Stimulated activated naive CD8-positive, alpha-beta T cell treated with anti-CD3 and anti-CD28 coated beads, Interleukin-15, Interleukin-2, amounts not matched to agents 100 U/mL and 50 U/mL, for 24 hours (primary cell): ENCODE measurements around the gene COG8.
"Not testable (repeated sequence)": the region's sequence is repeated elsewhere in the genome, so short reads cannot be mapped to it uniquely, and the experiment has no call there.

Source experiments
- ATAC-seq: fragments of 150-1000 bp; cut with Tn5 transposase; one replicate; pipeline ENCODE4 v1.10.0; 2021
- DNase-seq: peaks from one replicate; pipeline ENCODE4 v3.0.0; 2021

The COG8 gene

GRCh38 chr16:69319381-69319780, 20.0 kb downstream of the COG8 start:
- DNase-seq = no peak

DNA sequence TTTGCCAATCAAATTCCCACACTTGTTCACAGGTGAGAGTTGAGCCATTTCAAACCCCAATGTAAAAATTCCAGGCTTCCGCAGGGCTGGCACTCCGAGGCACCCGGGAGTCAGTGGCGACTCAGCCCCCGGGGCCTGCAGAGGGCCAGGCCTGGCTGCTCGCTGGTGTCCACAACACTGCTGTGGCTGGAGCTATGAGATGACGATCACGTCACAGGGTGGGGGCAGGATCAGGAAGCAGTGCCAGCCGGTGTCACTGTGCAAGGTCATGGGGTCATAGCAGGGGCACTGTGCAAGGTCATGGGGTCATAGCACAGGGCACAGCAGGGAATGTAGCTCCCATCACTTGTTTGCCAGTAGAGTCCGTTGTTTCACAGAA, 20.5 kb downstream of the COG8 start:
- no peak for ATAC-seq
- DNase-seq = no peak

More at GRCh38 chr16:69319381-69319780, 20.0 kb downstream of the COG8 start:
- ATAC-seq = no peak

- no peak for DNase-seq
- ATAC-seq = no peak
Observed at GRCh38 chr16:69318177-69318910, 21.0 kb downstream of the COG8 start.

- ATAC-seq (no peak), DNase-seq (no peak)
Observed at GRCh38 chr16:69316595-69317034, 22.7 kb downstream of the COG8 start.

- DNase-seq (no peak), ATAC-seq (no peak)
Observed at GRCh38 chr16:69315486-69316311, 23.7 kb downstream of the COG8 start.

DNA sequence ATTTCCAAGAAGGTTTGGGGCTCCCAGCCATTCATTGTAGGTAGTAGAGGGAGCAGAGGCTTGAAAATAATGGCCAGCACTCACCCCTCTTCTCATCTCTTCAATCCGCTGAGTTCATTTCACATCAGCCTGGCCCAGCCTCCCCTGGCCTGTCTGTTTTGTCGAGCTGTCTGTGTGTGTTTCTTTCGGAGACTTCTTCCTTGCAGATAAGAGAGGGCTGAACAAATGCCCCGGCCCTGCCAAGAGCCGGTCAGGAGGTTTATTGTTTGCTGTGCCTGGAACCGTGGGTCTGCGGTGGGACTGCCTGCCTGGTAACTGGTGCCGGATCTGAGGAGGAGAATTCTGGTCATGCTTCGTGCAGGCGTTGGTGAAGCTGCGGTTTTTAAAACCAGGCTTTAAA, 24.8 kb downstream of the COG8 start:
- ATAC-seq (no peak), DNase-seq (no peak)

GRCh38 chr16:69313469-69313868, 25.9 kb downstream of the COG8 start:
- DNase-seq = no peak
- no peak for ATAC-seq

GRCh38 chr16:69311533-69312387, 27.6 kb downstream of the COG8 start:
- ATAC-seq = peak; percentile 62

DNA sequence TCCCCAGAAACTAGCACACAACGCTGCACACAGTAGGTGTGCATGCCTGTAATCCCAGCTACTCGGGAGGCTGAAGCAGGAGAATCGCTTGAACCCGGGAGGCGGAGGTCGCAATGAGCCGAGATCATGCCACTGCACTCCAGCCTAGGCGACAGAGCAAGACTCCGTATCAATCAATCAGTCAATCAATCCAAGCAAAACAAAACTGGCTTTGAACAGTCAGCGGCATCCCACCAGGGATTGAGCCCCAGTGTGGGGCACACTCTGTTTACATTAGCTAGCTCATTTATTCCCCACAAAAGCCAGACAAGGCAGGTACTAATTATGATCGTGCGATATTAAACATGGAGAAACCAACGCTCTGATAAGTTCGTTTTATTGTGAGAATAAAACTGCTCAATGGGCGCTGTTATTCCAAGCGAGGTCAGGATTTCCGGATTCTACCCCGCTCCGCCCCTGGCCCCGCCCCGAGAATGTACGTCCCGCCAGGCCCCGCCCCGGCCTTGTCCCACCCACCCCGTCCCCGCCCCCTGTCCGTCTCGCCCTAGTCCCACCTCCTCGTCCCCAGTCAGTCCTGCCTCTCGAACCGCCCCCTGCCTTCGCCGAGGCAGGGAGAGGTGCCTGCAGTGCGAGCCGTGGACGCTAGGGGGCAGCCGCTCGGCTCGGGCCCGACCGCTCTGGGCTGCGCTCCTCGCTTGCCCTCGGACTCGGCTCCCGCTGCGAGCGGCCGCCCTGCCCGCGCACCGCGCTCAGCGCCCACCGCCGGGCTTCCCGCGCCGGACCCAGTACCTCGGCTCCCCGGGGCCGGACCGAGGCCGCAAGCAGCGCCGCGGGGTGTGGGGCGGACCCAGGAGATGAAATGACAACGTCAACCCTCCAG, 28.5 kb downstream of the COG8 start, which contains the start of gene VPS4A:
Gene VPS4A, plus strand, starts transcription at position 698 of the 880 bp plus-strand sequence. Its CDS starts 162 bp downstream, at position 860.
- DNase-seq (peak; percentile 99), ATAC-seq (peak; percentile 99)

More at GRCh38 chr16:69311533-69312387, 27.6 kb downstream of the COG8 start:
- DNase-seq = peak; percentile 55

DNA sequence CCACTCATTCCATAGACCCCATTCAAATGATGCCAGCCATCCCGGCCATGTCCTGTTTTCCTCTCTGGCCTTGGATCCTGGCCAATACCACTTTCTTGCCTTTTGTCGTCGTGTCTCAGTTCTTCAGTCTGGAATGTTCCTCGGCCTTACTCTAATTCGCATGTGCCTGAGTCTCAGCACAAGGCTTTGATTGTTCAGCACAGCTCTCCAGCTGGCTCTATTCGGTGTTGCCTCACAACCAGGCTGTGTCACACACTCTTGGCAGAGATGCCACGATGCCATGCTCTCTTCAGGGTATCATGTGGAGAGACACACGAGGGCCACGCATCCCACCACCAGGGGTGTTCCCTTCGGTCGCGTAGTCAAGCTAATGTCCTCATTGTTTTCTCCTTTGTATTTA, 30.0 kb downstream of the COG8 start:
- ATAC-seq (no peak), DNase-seq (no peak)

- ATAC-seq = no peak
- no peak for DNase-seq
Observed at GRCh38 chr16:69307856-69308255, 31.5 kb downstream of the COG8 start.

DNA sequence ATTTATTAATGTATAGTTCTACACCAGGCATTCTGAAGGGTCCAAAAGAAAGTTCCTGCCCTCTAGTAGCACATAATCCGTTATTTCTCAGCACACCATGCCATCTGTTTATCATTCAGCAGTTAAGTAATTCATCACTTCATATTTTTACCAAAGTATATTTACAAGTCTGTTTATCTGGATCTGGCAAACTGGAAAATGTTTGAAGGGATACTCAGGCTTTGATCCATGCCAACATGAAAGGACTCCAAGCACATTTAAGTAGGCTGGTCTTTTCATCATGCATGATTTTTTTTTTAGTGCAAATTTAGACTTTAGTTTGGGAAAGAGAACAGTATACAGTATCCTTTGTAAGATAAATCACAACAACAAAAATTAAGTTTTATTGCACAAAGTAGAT, 32.3 kb downstream of the COG8 start:
- no peak for ATAC-seq
- DNase-seq = no peak

DNA sequence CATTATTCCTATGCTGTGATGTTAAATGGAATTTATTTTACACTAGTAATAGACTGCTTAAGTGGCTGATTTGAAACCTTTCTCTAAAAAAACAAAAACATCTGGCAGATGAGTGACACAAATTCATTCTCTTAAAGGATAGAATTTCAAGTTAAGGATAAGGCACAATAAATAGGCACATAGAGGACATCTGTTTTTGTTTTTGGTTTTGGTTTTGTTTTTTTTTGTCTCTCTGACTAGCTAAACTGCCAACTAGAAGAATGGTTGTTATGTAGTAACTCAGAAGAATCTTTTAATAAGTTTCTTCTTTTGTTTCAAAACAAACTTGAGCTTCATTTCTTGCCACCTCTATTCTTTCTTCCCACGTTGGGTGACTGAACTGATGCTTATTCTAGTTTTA, 33.3 kb downstream of the COG8 start:
- no peak for DNase-seq
- no peak for ATAC-seq

DNA sequence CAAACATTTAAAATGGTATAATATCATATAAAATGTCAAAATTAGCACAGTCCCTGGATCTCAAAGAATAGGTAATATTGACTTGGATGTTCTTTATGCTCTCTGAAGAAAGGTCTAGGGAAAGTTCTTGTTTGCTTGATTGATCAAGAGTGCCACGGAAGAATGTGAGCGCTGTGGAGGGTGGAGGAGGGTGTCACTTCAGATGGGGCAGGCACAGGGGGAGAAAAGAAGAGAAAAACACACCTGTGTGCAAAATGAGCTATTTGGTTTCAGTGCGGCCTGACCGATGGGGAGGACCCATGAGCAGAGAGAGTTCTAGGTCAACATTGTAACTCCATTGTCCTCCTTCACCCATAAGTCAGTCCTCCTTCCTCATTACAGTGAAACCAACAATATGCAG, 37.1 kb downstream of the COG8 start:
- DNase-seq (no peak), ATAC-seq (no peak)

DNA sequence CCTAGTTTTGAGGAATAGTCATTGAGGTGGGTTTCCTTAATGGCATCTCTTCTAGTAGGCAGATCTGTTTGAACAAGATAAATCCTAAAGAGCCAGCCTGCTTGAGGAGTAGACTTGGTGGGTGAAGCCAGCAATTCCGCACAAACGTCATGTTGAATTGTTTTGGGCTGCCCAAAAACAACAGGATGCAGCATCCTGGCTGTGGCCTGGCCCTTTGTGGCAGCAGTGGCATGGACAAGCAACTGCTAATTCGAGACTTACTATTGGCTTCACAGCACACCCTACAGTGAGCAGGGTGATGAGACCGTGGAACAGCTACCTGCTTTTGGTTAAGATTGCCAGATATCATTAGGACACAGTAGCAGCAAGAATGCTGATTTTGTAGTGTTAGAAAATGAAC, 37.5 kb downstream of the COG8 start:
- no peak for ATAC-seq

DNA sequence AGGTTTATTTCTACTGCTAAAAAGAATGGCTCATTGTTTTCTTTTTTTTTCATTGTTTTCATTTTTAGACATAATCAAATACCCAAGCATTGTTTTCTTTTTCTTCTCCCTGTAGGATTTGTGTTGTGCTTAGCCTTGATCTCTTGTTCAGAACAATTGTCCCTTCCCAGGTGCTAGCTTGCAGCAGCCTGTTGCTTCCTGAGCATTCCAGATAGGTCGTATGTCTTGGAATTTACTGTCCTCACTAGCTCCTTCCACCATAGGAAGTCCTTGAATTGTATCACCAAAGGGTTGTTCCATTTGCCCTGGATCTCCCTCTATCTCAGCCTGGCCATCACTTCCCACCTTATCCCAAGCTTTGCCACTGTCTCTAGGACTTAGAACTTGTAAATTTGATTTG, 38.2 kb downstream of the COG8 start:
- DNase-seq (no peak), ATAC-seq (no peak)

More for the DNA sequence above, 37.5 kb downstream of the COG8 start:
- DNase-seq = no peak

DNA sequence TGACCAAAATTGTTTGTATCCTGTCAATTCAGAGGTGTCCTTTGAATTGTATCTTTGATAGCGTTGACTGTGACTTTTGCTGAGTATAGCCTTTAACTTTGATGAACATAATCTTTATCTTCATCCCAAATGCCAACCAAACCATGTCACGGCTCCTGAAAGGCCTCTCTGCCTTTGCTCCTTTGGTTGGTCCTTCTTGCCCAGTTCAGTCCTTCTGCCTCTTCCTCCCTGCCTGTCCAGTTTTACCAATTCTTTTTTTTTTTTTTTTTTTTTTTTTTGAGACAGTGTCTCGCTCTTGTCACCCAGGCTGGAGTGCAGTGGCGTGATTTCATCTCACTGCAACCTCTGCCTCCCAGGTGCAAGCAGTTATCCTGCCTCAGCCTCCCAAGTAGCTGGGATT, 41.1 kb downstream of the COG8 start:
- no peak for ATAC-seq
- DNase-seq = no peak

DNA sequence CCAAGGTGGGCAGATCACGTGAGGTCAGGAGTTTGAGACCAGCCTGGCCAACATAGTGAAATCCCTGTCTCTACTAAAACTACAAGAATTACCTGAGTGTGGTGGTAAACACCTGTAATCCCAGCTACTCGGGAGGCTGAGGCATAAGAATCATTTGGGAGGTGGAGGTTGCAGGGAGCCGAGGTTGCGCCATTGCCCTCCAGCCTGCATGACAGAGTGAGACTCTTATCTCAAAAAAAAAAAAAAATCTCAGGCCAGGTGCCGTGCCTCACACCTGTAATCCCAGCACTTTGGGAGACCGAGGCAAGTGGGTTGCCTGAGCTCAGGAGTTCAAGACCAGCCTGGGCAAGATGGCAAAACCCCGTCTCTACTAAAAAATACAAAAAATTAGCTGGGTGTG, 42.6 kb downstream of the COG8 start:
- DNase-seq, ATAC-seq: not testable (repeated sequence)

DNA sequence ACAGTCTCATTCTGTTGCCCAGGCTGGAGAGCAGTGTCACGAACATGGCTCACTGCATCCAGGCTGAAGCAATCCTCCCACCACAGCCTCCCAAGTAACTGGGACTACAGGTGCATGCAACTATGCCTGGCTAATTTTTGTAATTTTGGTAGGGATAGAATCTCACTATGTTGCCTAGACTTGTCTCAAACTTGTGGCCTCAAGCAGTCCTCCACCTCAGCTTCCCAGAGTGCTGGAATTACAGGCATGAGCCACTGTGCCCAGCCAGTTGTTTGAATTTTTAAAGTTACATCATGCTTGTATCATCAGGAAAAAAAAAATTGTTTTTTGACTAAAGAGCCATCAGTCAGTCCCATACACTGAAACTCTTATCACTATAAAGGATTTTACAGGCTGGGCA, 45.3 kb downstream of the COG8 start:
- DNase-seq = no peak
- ATAC-seq = no peak

DNA sequence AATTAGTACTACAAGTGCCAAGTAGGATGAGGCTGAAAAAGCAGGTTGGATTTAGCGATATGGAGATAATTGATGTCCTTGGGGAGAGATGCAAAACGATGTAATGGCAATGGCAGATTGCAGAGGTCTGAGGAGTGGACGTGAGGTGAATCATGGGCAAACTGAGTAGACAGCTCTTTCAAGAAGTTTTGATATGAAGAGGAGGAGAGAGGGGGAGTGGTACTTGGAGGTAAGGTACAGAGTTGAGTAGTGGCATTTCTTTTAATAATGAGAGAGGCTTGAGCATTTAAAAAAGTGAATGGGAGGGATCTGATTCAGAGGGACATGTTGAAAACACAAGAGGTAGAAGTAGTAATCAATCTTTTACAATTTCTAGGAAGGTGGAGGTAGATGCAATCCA, 46.0 kb downstream of the COG8 start:
- ATAC-seq (no peak), DNase-seq (no peak)

GRCh38 chr16:69291657-69292056, 47.7 kb downstream of the COG8 start:
- ATAC-seq = not testable (repeated sequence)

More at GRCh38 chr16:69291657-69292056, 47.7 kb downstream of the COG8 start:
- DNase-seq = not testable (repeated sequence)
